ENCODE measurements around the gene KIAA1328.

DNA sequence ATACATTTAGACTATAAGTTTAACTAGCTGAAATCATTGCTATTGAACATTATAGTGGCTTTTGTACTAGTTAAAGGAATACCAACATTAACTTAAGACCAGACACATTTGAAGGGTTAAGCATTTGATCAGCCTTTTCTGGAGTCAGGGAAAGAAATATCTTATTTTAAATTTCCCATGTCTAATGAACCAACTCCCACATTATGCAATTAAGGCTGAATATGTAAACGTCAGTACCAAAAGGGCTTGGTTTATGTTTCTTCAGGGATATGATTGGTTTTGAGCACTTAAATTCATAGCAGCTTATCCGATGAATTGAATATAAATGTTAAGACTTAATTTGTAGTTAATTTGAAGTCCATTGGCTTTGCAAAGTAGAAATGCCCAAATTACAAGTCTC is 344.5 kb downstream of the KIAA1328 start:
- no peak for TF ChIP-seq POLR2A (IDR thresholded peaks at IDR 0.05)
- TF ChIP-seq, protein P1, sequence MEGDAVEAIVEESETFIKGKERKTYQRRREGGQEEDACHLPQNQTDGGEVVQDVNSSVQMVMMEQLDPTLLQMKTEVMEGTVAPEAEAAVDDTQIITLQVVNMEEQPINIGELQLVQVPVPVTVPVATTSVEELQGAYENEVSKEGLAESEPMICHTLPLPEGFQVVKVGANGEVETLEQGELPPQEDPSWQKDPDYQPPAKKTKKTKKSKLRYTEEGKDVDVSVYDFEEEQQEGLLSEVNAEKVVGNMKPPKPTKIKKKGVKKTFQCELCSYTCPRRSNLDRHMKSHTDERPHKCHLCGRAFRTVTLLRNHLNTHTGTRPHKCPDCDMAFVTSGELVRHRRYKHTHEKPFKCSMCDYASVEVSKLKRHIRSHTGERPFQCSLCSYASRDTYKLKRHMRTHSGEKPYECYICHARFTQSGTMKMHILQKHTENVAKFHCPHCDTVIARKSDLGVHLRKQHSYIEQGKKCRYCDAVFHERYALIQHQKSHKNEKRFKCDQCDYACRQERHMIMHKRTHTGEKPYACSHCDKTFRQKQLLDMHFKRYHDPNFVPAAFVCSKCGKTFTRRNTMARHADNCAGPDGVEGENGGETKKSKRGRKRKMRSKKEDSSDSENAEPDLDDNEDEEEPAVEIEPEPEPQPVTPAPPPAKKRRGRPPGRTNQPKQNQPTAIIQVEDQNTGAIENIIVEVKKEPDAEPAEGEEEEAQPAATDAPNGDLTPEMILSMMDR (IDR thresholded peaks at IDR 0.05): no peak
